ENCODE data around the gene SLC12A7.

Gene SLC12A7

GRCh38 chr5:1112596-1113331 lies 901 bp upstream of the SLC12A7 start:
- H4K20me1 ChIP-seq (ENCODE audit: insufficient read depth, low read length, poor library complexity, severe bottlenecking), result no peaks in the 10 kb centered on the region
- no peak overlapping the region for H3K4me2 ChIP-seq (ENCODE audit: low read depth, low read length, poor library complexity, severe bottlenecking)
- no peak overlapping the region for H3K9ac ChIP-seq (ENCODE audit: low read depth, low read length, poor library complexity, severe bottlenecking)
- H3K4me1 ChIP-seq (ENCODE audit: insufficient read depth, low read length, poor library complexity, severe bottlenecking), result peaks cover 18% of the 10 kb centered on the region
- H3K9me3 ChIP-seq (ENCODE audit: insufficient read depth, low read depth, low read length), result no peaks in the 10 kb centered on the region
- no peaks in the 10 kb centered on the region for H3K36me3 ChIP-seq (ENCODE audit: insufficient read depth, low read length)
- H3K4me3 ChIP-seq (ENCODE audit: low read length, poor library complexity, severe bottlenecking), result no peak overlapping the region
- H3F3A ChIP-seq (ENCODE audit: low read depth), result no peaks in the 10 kb centered on the region
- no peak overlapping the region for H2AFZ ChIP-seq (ENCODE audit: low read length)
- no peaks in the 10 kb centered on the region for H3K9me2 ChIP-seq (replicated peaks; ENCODE audit: low read depth, low read length)
- peaks cover 30% of the 10 kb centered on the region; the same call in 1 of the 2 replicates for H3K79me2 ChIP-seq (ENCODE audit: insufficient read depth, low read length)
- TF ChIP-seq CTCF (conservative IDR thresholded peaks at IDR 0.05; ENCODE audit: low read length) (no peak), EZH2phosphoT487 (IDR thresholded peaks at IDR 0.05; ENCODE audit: borderline replicate concordance) (no peak)
- no peaks in the 10 kb centered on the region for H3K27me3 ChIP-seq (ENCODE audit: insufficient read depth, low read length, poor library complexity, severe bottlenecking)

GRCh38 chr5:1111241-1111726 lies 579 bp downstream of the SLC12A7 start:
- H4K20me1 ChIP-seq (ENCODE audit: insufficient read depth, low read length, poor library complexity, severe bottlenecking), result no peaks in the 10 kb centered on the region
- peak overlapping the region; percentile 82 for H3K9ac ChIP-seq (ENCODE audit: low read depth, low read length, poor library complexity, severe bottlenecking)
- peak overlapping the region; percentile 62 for H2AFZ ChIP-seq (ENCODE audit: low read length)
- H3K36me3 ChIP-seq (ENCODE audit: insufficient read depth, low read length), result no peaks in the 10 kb centered on the region
- H3K27me3 ChIP-seq (ENCODE audit: insufficient read depth, low read length, poor library complexity, severe bottlenecking), result no peaks in the 10 kb centered on the region
- H3K4me2 ChIP-seq (ENCODE audit: low read depth, low read length, poor library complexity, severe bottlenecking), result peak overlapping the region; percentile 92
- H3K9me2 ChIP-seq (replicated peaks; ENCODE audit: low read depth, low read length), result no peaks in the 10 kb centered on the region
- H3K9me3 ChIP-seq (ENCODE audit: insufficient read depth, low read depth, low read length), result no peaks in the 10 kb centered on the region
- no peaks in the 10 kb centered on the region for H3F3A ChIP-seq (ENCODE audit: low read depth)
- peaks cover 30% of the 10 kb centered on the region; the same call in 1 of the 2 replicates for H3K79me2 ChIP-seq (ENCODE audit: insufficient read depth, low read length)
- no peak for TF ChIP-seq CTCF (conservative IDR thresholded peaks at IDR 0.05; ENCODE audit: low read length)
- TF ChIP-seq EZH2phosphoT487 (IDR thresholded peaks at IDR 0.05; ENCODE audit: borderline replicate concordance), result no peak
- peak overlapping the region; percentile 82 for H3K4me3 ChIP-seq (ENCODE audit: low read length, poor library complexity, severe bottlenecking)
- peaks cover 31% of the 10 kb centered on the region for H3K4me1 ChIP-seq (ENCODE audit: insufficient read depth, low read length, poor library complexity, severe bottlenecking)

- Histone ChIP-seq H3K4me3 (ENCODE audit: low read length, poor library complexity, severe bottlenecking) (peak overlapping the region; percentile 82), H3K27me3 (ENCODE audit: insufficient read depth, low read length, poor library complexity, severe bottlenecking) (no peaks in the 10 kb centered on the region), H2AFZ (ENCODE audit: low read length) (peak overlapping the region; percentile 62), H3K79me2 (ENCODE audit: insufficient read depth, low read length) (peaks cover 30% of the 10 kb centered on the region; the same call in 1 of the 2 replicates), H3K36me3 (ENCODE audit: insufficient read depth, low read length) (no peaks in the 10 kb centered on the region), H4K20me1 (ENCODE audit: insufficient read depth, low read length, poor library complexity, severe bottlenecking) (no peaks in the 10 kb centered on the region), H3K4me2 (ENCODE audit: low read depth, low read length, poor library complexity, severe bottlenecking) (peak overlapping the region; percentile 92), H3F3A (ENCODE audit: low read depth) (no peaks in the 10 kb centered on the region), H3K9me2 (replicated peaks; ENCODE audit: low read depth, low read length) (no peaks in the 10 kb centered on the region), H3K9me3 (ENCODE audit: insufficient read depth, low read depth, low read length) (no peaks in the 10 kb centered on the region), H3K9ac (ENCODE audit: low read depth, low read length, poor library complexity, severe bottlenecking) (peak overlapping the region; percentile 82), H3K4me1 (ENCODE audit: insufficient read depth, low read length, poor library complexity, severe bottlenecking) (peaks cover 38% of the 10 kb centered on the region)
- TF ChIP-seq CTCF (conservative IDR thresholded peaks at IDR 0.05; ENCODE audit: low read length), result no peak
- TF ChIP-seq EZH2phosphoT487 (IDR thresholded peaks at IDR 0.05; ENCODE audit: borderline replicate concordance), result no peak
These were observed 1.3 kb downstream of the SLC12A7 start for GRCh38 chr5:1110307-1111240.

Measured in Loucy (cell line).